Epithelial cell of esophagus (primary cell): Measurements from ENCODE around the gene FNTB.

Experiments
- DNase-seq: peaks from one replicate; pipeline ENCODE4 v3.0.0; 2010; ENCODE audit warnings: low read depth
- H3K4me3 ChIP-seq: 2 replicates; pipeline ENCODE4 v1.5.1; 2011; ENCODE audit warnings: mild to moderate bottlenecking, low read length, control low read depth
- CTCF ChIP-seq: IDR thresholded peaks from 2 replicates; pipeline ENCODE4 v1.5.1; 2011; ENCODE audit warnings: low read depth, mild to moderate bottlenecking, low read length, control low read depth, inconsistent platforms; ENCODE audit not compliant: insufficient read depth; ENCODE audit errors: missing control alignments

The FNTB gene

GRCh38 chr14:65072256-65072655 is 85.6 kb downstream of the FNTB start:
- H3K4me3 ChIP-seq: no peak overlapping the region
- TF ChIP-seq CTCF: no peak
- no peak for DNase-seq

GRCh38 chr14:65072937-65073336 is 86.2 kb downstream of the FNTB start:
- peak; percentile 24 for DNase-seq
- H3K4me3 ChIP-seq: no peak overlapping the region
- TF ChIP-seq CTCF: no peak

- H3K4me3 ChIP-seq: no peak overlapping the region
- TF ChIP-seq CTCF: no peak
- no peak for DNase-seq
These were observed 87.0 kb downstream of the FNTB start for GRCh38 chr14:65073605-65074201.

GRCh38 chr14:65074449-65075150 is 87.9 kb downstream of the FNTB start:
- no peak for TF ChIP-seq CTCF
- no peak overlapping the region for H3K4me3 ChIP-seq
- no peak for DNase-seq

GRCh38 chr14:65075628-65076325 is 89.1 kb downstream of the FNTB start:
- TF ChIP-seq CTCF: no peak
- no peak for DNase-seq
- H3K4me3 ChIP-seq: no peak overlapping the region

- no peak for TF ChIP-seq CTCF
- DNase-seq: no peak
- no peak overlapping the region for H3K4me3 ChIP-seq
These were observed 90.6 kb downstream of the FNTB start for GRCh38 chr14:65077318-65077717.
